Vagina (tissue), 2 donors: Measurements from ENCODE around the gene EPC1.

ENCODE experiments used
- CTCF ChIP-seq, 3 experiments: fragments of 450-650 bp in 2 of 3; fragments of 200-600 bp in 1 of 3; sonication (generic) in 1 of 3; IDR thresholded peaks; one replicate each; pipeline ENCODE4 v1.5.1; 2017 to 2019; ENCODE audit warnings: antibody characterized with exemption in 3 of 3, mild to moderate bottlenecking in 2 of 3, moderate library complexity in 2 of 3
- POLR2A ChIP-seq, 2 donors: fragments of 450-650 bp; IDR thresholded peaks; one replicate each; pipeline ENCODE4 v1.6.1; 2017; ENCODE audit warnings: antibody characterized with exemption in 2 of 2, mild to moderate bottlenecking in 2 of 2, moderate library complexity in 2 of 2
- POLR2AphosphoS5 ChIP-seq, 2 donors: sonication (generic); formaldehyde crosslinking; IDR thresholded peaks; one replicate each; pipeline ENCODE4 v1.9.0; 2017; ENCODE audit warnings: antibody characterized with exemption in 2 of 2, mild to moderate bottlenecking in 2 of 2, low read depth in 1 of 2; ENCODE audit not compliant: insufficient read depth in 1 of 2

- TF ChIP-seq CTCF (IDR thresholded peaks at IDR 0.05) (no peak), POLR2AphosphoS5 (IDR thresholded peaks at IDR 0.05; ENCODE audit: insufficient read depth in 1 of 2, low read depth in 1 of 2) (no peak), POLR2A (IDR thresholded peaks at IDR 0.05) (no peak)
These were observed 24.1 kb upstream of the EPC1 start for GRCh38 chr10:32371101-32371500.
